Frontal cortex (tissue), 4 donors: Measurements from ENCODE around the gene UBN2. TPM values are rescaled to one million over a fixed set of nuclear protein-coding genes. Genes with fewer than 3 reads are reported as not detected.
"Not testable (repeated sequence)": the region's sequence is repeated elsewhere in the genome, so short reads cannot be mapped to it uniquely, and the experiment has no call there.

Experiments used
- DNase-seq, 2 donors: peaks; one replicate each; pipeline ENCODE4 v3.0.0; 2012; ENCODE audit warnings: low spot score in 2 of 2
- FAIRE-seq: peaks from 2 replicates; lab custom pipeline; 2012; peaks lifted over from hg19 to GRCh38; lab: Jason Lieb, UNC
- total RNA-seq: library from RNA; depleted of rRNA; stranded (reverse); fragments of >200 nt; gene quantifications from one replicate; pipeline ENCODE4 v1.2.3, GENCODE V29; 2014
- donor health status: control.
- donor health status: control.
- donor health status: control.

The UBN2 gene
- total RNA-seq: 14.7 TPM

DNA sequence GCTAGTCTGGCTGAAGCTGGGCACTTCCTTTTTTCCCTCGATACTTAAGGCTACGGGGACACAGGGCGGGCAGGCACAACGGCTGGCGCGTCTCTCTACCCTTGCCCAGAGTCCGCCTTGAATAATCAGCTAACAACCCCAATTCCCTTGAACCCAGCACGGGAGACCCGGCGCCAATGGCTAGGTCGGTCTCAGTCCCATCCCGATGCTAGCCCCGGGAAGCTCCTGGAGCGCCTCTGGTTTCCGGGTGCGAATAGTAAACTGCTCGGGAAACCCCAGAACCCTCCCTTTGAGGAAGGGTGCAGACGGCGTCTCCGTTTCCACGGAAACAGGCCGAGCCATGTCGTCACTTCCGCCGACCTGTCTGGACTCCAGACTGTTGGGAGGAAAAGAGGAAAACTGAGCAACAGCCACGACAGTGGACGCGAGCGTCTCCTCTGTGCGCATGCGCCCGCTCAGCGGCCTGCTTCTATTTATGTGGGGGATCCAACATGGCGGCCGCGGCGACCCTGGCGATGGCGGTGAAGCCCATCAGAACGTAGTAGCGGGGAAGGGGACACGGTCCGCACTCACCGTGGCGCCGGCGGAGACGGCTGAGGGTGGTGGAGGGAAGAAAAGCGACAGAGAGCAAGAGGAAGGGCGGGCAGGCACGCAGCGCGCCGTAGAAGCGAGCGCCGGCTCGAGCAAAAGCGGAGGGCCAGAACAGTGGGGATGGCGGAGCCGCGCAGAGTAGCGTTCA lies at the start of gene UBN2:
Gene UBN2 (plus strand): TSS at position 464 of the 739 bp plus-strand sequence. CDS start 248 bp downstream, at position 712.
- peak; percentile 98 to 99 for DNase-seq
- no peak for FAIRE-seq

DNA sequence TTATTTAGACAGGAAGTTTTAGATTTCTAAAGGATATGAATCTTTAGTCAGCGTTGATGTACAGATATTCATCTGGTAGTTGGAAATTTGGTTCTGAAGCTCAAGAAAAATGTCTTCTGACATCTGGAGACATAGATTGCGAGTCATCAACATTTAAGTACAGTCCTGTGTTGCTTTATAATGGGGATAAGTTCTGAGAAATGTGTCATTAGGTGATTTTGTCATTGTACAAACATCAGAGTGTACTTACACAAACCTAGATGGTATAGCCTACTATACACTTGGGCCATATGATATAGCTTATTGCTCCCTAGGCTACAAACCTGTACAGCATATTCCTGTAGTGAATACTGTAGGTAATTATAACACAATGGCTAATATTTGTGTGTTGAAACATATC lies 49.6 kb upstream of the UBN2 start:
- DNase-seq (no peak), FAIRE-seq (no peak)

DNA sequence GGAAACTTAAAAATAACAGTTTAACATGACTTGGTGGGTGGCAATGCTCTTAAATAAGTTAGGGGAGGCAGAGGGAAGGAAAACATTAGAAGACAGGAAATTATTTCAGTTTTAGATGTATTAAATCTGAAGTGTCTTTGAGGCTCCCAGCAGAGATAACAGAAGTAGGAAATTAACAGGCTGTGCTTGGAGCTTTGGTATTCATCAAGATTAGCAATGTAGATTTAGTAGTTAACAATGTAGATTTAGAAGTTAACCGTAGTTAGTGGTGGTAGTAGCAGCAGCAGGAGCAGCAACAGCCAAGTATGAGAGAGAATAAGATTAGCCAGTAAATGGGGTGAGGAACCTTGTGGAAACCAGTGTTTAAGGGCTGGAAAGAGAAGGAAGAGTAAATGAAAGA lies 48.7 kb upstream of the UBN2 start:
- FAIRE-seq: no peak
- DNase-seq: no peak

DNA sequence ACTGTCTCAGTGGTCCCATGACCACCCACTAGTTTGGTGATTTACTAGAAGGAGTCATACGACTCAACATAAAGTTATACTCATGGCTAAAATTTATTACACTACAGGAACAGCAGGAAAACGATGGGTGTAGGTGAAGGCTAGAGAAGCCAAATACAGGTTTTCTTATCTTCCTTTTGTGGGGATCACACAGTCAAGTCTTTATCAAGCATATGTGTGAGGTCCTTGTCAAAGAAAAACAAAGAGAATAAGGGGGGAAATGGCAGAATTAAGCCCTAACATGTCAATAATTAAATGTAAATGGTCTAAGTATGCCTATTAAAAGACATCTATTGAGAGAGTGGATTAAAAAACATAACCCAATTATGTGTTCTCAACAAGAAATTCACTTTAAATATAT lies 47.8 kb upstream of the UBN2 start:
- DNase-seq (no peak), FAIRE-seq (no peak)

DNA sequence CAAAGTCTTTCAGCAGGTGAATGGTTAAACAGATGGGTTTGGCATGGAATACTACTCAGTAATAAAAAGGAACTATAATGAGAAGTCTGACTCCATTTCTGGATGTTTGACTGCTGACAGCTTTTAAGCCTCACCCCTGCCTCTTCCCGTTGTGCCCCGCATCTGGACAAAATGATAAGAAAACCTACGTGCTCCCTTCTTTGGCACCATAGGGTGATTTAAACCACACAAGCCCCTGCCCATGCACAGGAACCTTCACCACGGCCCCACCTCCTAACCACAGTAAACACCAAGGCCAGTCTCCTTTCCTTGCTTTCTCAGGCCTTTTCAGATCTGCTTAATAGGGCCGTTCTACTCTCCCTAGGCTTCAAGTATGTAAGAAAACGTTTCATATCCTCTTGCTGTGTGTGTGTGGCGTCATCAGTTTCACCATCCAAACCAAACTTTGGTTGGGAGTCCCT lies 47.1 kb upstream of the UBN2 start:
- FAIRE-seq (no peak), DNase-seq (no peak)

DNA sequence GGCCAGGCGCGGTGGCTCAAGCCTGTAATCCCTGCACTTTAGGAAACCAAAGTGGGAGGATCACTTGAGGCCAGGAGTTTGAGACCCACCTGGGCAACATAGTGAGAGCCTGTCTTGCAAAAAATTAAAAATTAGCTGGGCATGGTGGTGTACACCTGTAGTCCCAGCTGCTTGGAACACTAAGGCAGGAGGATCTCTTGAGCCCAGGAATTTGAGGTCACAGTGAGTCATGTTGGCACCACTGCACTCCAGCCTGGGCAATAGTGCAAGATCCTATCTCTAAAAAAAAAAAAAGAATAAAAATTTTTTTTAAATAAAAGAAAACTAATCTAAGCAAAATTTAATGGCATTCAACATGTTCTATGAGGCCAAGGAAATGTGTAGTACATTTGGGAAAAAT lies 44.9 kb upstream of the UBN2 start:
- no peak for FAIRE-seq
- DNase-seq: no peak

DNA sequence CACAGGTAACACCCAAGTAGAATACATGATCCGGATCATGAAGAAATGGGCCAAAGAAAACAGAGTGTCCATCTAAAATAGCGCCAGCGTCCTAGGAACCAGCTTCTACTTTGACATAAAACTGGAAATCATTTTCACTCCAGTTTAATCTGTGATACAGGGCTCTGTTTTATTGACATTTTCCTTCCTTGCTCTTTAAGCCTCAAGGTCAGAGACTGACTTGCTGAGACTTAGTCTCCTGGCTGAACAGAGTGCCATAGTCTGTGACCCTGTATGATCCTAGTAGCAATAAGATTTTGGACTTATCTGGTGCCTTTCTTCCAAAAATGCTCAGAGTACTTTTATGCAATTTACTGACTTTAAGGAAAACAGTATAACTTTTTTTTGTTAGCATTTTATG lies 41.7 kb upstream of the UBN2 start:
- FAIRE-seq (no peak), DNase-seq (no peak)

DNA sequence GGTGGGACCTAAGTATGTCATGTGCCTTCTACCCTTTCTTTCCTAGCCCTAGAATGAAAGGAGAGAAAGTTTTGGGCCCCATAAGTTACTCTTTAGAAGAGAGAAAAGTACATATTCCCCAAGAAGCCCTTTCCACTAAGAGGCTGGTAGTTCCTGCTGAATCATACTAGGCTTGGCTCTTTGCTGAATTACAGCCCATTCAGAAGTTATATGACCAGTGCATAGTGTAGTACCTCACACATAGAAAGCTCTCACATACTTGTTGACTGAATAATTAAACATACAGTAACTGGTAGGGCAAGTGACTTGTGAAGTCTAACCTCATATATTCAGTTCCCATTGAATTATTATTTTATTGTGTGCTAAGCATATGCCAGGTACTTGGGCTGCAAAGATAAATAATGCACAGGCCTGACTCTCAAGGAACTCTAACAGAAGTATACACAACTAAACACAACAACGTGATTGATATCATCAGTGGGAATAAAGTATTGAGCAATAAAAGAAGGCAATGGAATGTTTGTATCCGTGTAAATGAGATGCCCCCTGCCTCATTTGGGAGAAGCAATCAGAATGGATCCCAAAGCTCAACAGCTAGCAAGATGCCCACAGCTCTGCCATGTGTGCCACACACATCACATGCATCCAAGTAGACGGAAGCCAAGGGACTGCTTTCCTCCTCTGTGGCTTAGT lies 38.9 kb upstream of the UBN2 start:
- DNase-seq: no peak
- FAIRE-seq: no peak

DNA sequence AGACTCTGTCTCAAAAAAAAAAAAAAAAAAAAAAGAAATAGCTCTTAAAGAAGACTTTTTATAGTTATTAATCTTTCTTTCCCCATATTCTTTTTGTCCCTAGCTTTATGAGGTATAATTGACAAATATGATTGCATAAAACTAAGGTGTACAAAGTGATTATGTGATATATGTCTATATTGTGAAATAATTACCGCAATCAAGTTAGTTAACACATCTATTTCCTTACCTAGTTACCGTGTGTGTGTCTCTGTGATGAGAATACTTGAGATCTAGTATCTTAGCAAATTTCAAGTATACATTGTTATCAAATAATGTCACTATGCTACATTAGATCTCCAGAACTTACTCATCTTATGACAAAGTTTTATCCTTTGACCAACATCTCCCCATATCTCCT lies 30.7 kb upstream of the UBN2 start:
- DNase-seq (no peak), FAIRE-seq (no peak)

DNA sequence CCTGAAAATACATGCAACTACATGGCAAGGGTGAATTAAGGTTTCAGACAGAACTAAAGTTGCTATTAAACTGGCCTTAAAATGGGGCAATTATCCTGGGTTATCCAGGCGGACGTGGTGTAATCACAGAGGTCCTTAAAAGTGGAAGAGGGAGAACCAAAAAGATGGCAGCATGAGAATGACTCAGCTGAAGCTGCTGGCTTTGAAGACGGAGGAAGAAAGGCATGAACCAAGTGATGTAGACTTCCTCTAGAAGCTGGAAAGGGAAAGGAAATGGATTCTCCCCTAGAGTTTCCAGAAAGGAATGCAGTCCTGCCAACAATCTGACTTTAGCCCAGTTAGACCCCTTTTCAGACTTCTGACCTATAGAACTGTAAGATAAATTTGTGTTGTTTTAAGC lies 27.0 kb upstream of the UBN2 start:
- DNase-seq (no peak), FAIRE-seq (no peak)

DNA sequence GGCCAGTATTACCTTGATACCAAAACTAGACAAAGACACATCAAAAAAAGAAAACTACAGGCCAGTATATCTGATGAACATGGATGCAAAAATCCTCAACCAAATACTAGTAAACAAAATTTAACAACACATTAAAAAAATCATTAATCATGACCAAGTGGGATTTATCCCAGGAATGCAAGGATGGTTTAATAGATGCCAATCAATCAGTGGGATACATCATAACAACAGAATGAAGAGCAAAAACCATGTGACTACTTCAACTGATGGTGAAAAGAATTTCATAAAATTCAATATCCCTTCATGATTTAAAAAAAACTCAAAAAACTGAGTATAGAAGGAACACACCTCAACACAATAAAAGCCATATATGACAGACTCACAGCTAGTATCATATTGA lies 25.2 kb upstream of the UBN2 start:
- FAIRE-seq (no peak), DNase-seq (no peak)

DNA sequence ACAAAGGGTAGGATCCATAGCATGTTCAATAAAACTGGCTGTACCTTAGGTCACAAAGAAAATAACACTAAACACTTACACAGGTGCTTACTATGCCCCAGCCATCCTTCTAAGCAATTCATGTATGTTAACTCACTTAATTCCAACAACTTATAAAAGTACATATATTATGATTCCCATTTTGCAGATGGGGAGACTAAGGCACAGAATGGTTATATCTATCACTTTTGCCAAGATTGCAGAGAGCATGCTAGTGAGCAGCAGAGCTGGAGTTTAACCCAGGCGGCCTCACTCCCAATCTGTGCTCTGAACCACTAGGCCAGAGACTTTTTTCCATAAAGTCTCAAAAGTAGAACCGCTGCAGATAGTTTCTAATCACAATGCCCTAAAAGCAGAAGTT lies 18.9 kb upstream of the UBN2 start:
- no peak for FAIRE-seq
- no peak for DNase-seq

DNA sequence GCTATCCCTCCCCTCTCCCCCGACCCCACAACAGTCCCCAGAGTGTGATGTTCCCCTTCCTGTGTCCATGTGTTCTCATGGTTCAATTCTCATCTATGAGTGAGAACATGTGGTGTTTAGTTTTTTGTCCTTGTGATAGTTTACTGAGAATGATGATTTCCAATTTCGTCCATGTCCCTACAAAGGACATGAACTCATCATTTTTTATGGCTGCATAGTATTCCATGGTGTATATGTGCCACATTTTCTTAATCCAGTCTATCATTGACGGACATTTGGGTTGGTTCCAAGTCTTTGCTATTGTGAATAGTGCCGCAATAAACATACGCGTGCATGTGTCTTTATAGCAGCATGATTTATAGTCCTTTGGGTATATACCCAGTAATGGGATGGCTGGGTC lies 17.5 kb upstream of the UBN2 start:
- DNase-seq, FAIRE-seq: not testable (repeated sequence)

DNA sequence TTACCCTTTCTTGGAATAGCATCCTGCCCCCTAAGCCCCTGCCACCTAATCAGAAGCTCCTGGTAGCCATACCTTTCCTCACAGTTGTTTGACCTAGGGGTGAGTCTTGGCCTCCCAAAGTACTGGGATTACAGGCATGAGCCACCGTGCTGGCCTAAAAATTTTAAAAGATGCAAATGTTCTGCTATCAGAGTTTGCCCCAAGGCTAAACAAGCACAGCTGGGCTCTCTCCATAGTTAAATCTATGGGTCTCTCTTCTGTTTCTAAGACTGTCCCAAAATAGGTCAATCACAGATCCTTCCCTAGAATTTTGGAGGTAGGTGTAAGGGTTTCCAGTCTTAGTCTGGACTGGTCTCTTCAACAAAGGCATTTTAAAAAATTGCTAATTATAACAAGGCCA lies 12.9 kb upstream of the UBN2 start:
- no peak for FAIRE-seq
- DNase-seq: no peak

DNA sequence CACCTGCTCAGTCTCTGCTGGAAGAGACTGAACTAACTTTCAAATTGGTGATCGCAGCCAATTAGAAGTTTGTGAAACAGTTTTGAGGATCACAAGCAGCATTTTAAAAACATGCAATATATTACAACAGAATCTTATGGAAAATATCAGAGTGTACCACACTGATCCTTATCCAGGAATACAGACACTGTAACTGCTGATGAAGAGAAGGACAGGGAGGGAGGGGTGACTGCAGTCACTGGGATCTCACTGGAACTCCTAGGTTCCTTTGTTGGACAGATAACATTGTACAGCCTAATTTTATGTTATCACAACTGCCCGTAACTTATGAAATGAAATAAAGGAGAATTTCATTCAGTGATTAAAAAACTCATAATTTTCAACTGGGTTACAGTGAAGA lies 6.8 kb upstream of the UBN2 start:
- DNase-seq (no peak), FAIRE-seq (no peak)

DNA sequence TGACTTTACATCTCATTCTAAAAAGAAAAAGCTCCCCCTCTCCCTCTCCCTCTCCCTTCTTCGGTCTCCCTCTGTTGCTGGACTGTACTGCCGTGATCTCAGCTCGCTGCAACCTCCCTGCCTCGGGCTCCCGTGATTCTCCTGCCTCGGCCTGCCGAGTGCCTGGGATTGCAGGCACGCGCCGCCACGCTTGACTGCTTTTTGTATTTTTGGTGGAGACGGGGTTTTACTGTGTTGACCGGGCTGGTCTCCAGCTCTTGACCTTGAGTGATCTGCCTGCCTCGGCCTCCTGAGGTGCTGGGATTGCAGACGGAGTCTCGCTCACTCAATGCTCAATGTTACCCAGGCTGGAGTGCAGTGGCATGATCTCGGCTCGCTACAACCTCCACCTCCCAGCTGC lies 6.2 kb upstream of the UBN2 start:
- not testable (repeated sequence) for FAIRE-seq, DNase-seq

DNA sequence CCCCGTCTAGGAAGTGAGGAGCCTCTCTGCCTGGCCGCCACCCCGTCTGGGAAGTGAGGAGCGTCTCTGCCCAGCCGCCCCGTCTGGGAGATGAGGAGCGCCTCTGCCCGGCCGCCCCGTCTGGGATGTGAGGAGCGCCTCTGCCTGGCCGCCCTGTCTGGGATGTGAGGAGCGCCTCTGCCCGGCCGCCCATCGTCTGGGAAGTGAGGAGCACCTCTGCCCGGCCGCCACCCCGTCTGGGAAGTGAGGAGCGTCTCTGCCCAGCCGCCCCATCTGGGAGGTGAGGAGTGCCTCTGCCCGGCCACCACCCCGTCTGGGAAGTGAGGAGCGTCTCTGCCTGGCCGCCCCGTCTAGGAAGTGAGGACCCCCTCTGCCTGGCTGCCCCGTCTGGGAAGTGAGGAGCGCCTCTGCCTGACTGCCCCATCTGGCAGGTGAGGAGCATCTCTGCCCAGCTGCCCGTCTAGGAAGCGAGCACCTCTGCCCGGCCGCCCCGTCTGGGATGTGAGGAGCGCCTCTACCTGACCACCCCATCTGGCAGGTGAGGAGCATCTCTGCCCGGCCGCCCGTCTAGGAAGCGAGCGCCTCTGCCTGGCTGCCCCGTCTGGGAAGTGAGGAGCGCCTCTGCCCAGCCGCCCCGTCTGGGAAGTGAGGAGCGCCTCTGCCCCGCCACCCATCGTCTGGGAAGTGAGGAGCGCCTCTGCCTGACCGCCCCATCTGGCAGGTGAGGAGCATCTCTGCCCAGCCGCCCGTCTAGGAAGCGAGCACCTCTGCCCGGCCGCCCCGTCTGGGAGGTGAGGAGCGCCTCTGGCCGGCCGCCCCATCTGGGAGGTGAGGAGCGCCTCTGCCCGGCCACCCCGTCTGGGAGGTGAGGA lies 5.5 kb upstream of the UBN2 start:
- not testable (repeated sequence) for FAIRE-seq, DNase-seq

DNA sequence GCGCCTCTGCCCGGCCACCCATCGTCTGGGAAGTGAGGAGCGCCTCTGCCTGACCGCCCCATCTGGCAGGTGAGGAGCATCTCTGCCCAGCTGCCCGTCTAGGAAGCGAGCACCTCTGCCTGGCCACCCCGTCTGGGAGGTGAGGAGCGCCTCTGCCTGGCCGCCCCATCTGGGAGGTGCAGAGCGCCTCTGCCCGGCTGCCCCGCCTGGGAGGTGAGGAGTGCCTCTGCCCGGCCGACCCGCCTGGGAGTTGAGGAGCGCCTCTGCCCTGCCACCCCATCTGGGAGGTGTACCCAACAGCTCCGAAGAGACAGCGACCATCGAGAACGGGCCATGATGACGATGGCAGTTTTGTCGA lies 4.9 kb upstream of the UBN2 start:
- not testable (repeated sequence) for DNase-seq, FAIRE-seq

DNA sequence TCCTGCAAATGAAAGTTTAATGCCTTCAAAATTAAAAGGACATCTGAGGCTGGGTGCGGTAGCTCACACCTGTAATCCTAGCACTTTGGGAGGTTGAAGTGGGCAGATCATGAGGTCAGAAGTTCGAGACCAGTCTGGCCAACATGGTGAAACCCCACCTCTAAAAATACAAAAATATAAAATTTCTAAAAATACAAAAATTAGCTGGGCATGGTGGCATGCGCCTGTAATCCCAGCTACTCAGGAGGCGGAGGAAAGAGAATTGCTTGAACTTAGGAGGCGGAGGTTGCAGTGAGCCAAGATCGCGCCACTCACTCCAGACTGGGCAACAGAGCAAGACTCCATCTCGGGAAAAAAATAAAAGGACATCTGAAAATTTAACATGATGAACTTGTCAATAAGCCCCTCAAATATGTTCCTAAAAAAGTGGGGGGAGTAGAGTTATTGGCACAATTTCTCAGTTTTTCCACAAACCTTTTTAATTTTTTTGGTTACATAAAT lies 4.0 kb upstream of the UBN2 start:
- not testable (repeated sequence) for FAIRE-seq

DNA sequence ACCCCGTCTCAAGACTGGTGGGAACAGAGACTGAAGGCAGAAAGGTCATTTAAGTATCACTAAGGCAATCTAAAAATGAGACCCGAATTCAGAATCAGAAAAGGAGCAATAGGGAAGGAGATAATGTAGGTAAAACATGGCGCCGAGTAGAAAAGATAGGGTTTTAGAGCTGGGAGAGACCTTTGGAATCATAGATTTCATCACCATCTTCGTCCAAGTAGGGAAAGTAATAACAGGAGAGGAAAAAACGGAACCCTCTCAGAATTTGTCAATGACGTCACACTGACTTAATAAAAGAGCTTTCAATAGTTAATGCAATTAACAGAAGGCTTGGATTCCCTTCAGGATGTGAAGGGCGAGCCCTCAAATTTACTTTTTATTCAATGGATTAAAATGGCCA lies 1.0 kb upstream of the UBN2 start:
- FAIRE-seq (no peak), DNase-seq (no peak)

More for the DNA sequence above, 4.0 kb upstream of the UBN2 start:
- not testable (repeated sequence) for DNase-seq

DNA sequence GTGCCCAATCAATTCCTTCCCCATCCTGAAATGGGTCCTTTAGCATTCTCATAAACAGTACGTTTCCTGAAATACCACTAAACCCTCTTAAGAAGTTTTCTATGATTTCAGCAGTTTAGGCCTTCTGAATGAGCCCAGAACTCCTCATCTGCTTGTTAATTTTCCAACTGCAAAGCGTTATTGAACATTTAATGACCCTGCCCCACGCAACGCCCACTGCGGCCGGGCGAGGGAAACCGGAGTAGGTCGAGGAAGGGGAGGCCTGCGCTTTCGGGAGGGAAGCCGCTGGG lies 608 bp upstream of the UBN2 start:
- DNase-seq (no peak), FAIRE-seq (no peak)
